ENCODE data around the gene PDZRN4.

GRCh38 chr12:41566703-41567102, 378.6 kb downstream of the PDZRN4 start:
- no peak for TF ChIP-seq POLR2AphosphoS5 (IDR thresholded peaks at IDR 0.05; ENCODE audit: low read depth)
- no peak for TF ChIP-seq CTCF (conservative IDR thresholded peaks at IDR 0.05; ENCODE audit: low read depth in 2 of 2)
- TF ChIP-seq JUNB (IDR thresholded peaks at IDR 0.05; ENCODE audit: unreplicated experiment): no peak
- TF ChIP-seq EZH2 (IDR thresholded peaks at IDR 0.05; ENCODE audit: low read depth, unreplicated experiment): no peak
- no peak for TF ChIP-seq CREB1 (CRISPR knock-in tag; IDR thresholded peaks at IDR 0.05; ENCODE audit: low read depth)
- no peak for TF ChIP-seq REST (IDR thresholded peaks at IDR 0.05; ENCODE audit: unreplicated experiment)
